SK-N-SH (cell line): Measurements from ENCODE around the gene LYL1. TPM values are rescaled to one million over a fixed set of nuclear protein-coding genes. Genes with fewer than 3 reads are reported as not detected.
A peak's percentile ranks its signal among the peaks of the same experiment; 100 is the strongest.

ENCODE experiments used
- CTCF ChIA-PET: fragments of 300-600, 350-600 bp; formaldehyde crosslinking; extraction: SDS; loops from one replicate; lab custom pipeline; 2021; lab: Yijun Ruan, JAX
- POLR2A ChIA-PET: fragments of 350-600 bp; sonication (Branson Sonifier 250); formaldehyde crosslinking; extraction: SDS; loops from one replicate; lab custom pipeline; 2020; ENCODE audit warnings: antibody characterized with exemption, inconsistent platforms; lab: Yijun Ruan, JAX
- DNase-seq: peaks from one replicate; pipeline ENCODE4 v3.0.0; 2012
- H2AFZ ChIP-seq: fragments of 200-600 bp; sonication (generic); 2 replicates; pipeline ENCODE4 v1.8.1; 2016; ENCODE audit warnings: antibody characterized with exemption, mild to moderate bottlenecking, low read depth
- H3F3A ChIP-seq: fragments of 200-600 bp; sonication (generic); replicated peaks from 2 replicates; pipeline ENCODE3; 2016; ENCODE audit warnings: antibody characterized with exemption, mild to moderate bottlenecking; ENCODE audit not compliant: insufficient read depth
- H3K27ac ChIP-seq, 2 experiments: fragments of 200-500 bp in 1 of 2; fragments of 200-600 bp in 1 of 2; sonication (Bioruptor generic) in 1 of 2; sonication (generic), shearing (Covaris generic) in 1 of 2; 2 replicates each; pipeline versions ENCODE4 v1.5.1 to v1.6.1; 2014 to 2016; ENCODE audit warnings: low read depth in 2 of 2, inconsistent platforms in 1 of 2, low read length in 1 of 2, mild to moderate bottlenecking in 1 of 2, mixed read lengths in 1 of 2
- H3K27me3 ChIP-seq: fragments of 200-600 bp; sonication (generic), shearing (Covaris generic); 2 replicates; pipeline ENCODE4 v1.6.1; 2016; ENCODE audit warnings: mixed run types; ENCODE audit not compliant: insufficient read depth
- H3K36me3 ChIP-seq, 2 experiments: fragments of 200-500 bp in 1 of 2; fragments of 200-600 bp in 1 of 2; sonication (Bioruptor generic) in 1 of 2; sonication (generic) in 1 of 2; replicated peaks in 1 of 2; 2 replicates each; pipeline versions ENCODE3 to v1.5.1; 2014 to 2016; ENCODE audit warnings: low read length in 1 of 2, mild to moderate bottlenecking in 1 of 2; ENCODE audit not compliant: insufficient read depth in 2 of 2, control insufficient read depth in 1 of 2
- H3K4me1 ChIP-seq, 2 experiments: fragments of 200-500 bp in 1 of 2; fragments of 200-600 bp in 1 of 2; sonication (Bioruptor generic) in 1 of 2; sonication (generic), shearing (Covaris generic) in 1 of 2; 2 replicates each; pipeline versions ENCODE4 v1.5.1 to v1.6.1; 2014 to 2016; ENCODE audit warnings: low read depth in 1 of 2, low read length in 1 of 2, mixed run types in 1 of 2; ENCODE audit not compliant: insufficient read depth in 2 of 2, control insufficient read depth in 1 of 2
- H3K4me2 ChIP-seq: fragments of 200-600 bp; sonication (generic), shearing (Covaris generic); 2 replicates; pipeline ENCODE4 v1.6.1; 2017; ENCODE audit warnings: mixed run types
- H3K4me3 ChIP-seq, 2 experiments: fragments of 200-500 bp in 1 of 2; fragments of 200-600 bp in 1 of 2; sonication (Bioruptor generic) in 1 of 2; sonication (generic), shearing (Covaris generic) in 1 of 2; 2 replicates each; pipeline versions ENCODE4 v1.5.1 to v1.8.1; 2014 to 2016; ENCODE audit warnings: low read depth in 2 of 2, inconsistent platforms in 1 of 2, low read length in 1 of 2, mild to moderate bottlenecking in 1 of 2, mixed read lengths in 1 of 2, moderate library complexity in 1 of 2
- H3K79me2 ChIP-seq: fragments of 200-600 bp; sonication (generic); 2 replicates; pipeline ENCODE4 v1.8.1; 2017; ENCODE audit warnings: mild to moderate bottlenecking; ENCODE audit not compliant: insufficient read depth
- H3K9ac ChIP-seq: fragments of 200-600 bp; sonication (generic); 2 replicates; pipeline ENCODE4 v1.6.1; 2017; ENCODE audit warnings: mixed run types
- H3K9me2 ChIP-seq: fragments of 200-600 bp; sonication (generic); 2 replicates; pipeline ENCODE4 v1.6.1; 2017; ENCODE audit warnings: mixed run types
- H3K9me3 ChIP-seq: fragments of 200-600 bp; sonication (generic); 2 replicates; pipeline ENCODE4 v1.6.1; 2017; ENCODE audit warnings: mixed run types, mild to moderate bottlenecking, moderate library complexity
- H4K20me1 ChIP-seq: fragments of 200-600 bp; sonication (generic); 2 replicates; pipeline ENCODE4 v1.6.1; 2017; ENCODE audit warnings: mild to moderate bottlenecking, mixed run types; ENCODE audit not compliant: insufficient read depth
- CHD2 ChIP-seq: fragments of 150-350 bp; IDR thresholded peaks from 2 replicates; pipeline ENCODE4 v1.6.1; 2018; ENCODE audit warnings: low read length; ENCODE audit not compliant: partially characterized antibody
- CTCF ChIP-seq: fragments of 200-600 bp; sonication (generic); IDR thresholded peaks from 2 replicates; pipeline ENCODE4 v1.6.1; 2017; ENCODE audit warnings: antibody characterized with exemption, mild to moderate bottlenecking, moderate library complexity
- EP300 ChIP-seq, 2 experiments: IDR thresholded peaks; 2 replicates each; pipeline versions ENCODE4 v1.4.0 to v1.6.1; 2012; ENCODE audit warnings: borderline replicate concordance in 1 of 2, low read depth in 1 of 2, low read length in 1 of 2
- EZH2phosphoT487 ChIP-seq: fragments of 200-600 bp; sonication (generic); IDR thresholded peaks from 2 replicates; pipeline ENCODE4 v1.6.1; 2017; ENCODE audit warnings: low read depth, mixed run types, mild to moderate bottlenecking, antibody characterized with exemption, moderate library complexity, borderline replicate concordance
- FOXJ3 ChIP-seq: sonication (generic); formaldehyde crosslinking; IDR thresholded peaks from 2 replicates; pipeline ENCODE4 v1.5.1; 2020; ENCODE audit warnings: mild to moderate bottlenecking, missing genetic modification reagents
- GABPA ChIP-seq: IDR thresholded peaks from 2 replicates; pipeline ENCODE4 v1.4.0; 2012; ENCODE audit warnings: low read depth, mild to moderate bottlenecking
- NFIC ChIP-seq: IDR thresholded peaks from 2 replicates; pipeline ENCODE4 v1.4.0; 2012; ENCODE audit warnings: borderline replicate concordance
- POLR2AphosphoS5 ChIP-seq: IDR thresholded peaks from 2 replicates; pipeline ENCODE4 v1.6.1; 2012; ENCODE audit warnings: low read depth, low read length
- RAD21 ChIP-seq: IDR thresholded peaks from 2 replicates; pipeline ENCODE4 v1.6.1; 2012; ENCODE audit warnings: mild to moderate bottlenecking, low read length
- SMC3 ChIP-seq: IDR thresholded peaks from 2 replicates; pipeline ENCODE4 v1.6.1; 2012; ENCODE audit warnings: low read depth, low read length, improper control_type of control experiment
- TAF1 ChIP-seq: IDR thresholded peaks from 2 replicates; pipeline ENCODE4 v1.6.1; 2012; ENCODE audit warnings: low read depth, mild to moderate bottlenecking, low read length, moderate library complexity, borderline replicate concordance
- USF2 ChIP-seq: fragments of 150-350 bp; IDR thresholded peaks from 2 replicates; pipeline ENCODE4 v1.6.1; 2017; ENCODE audit warnings: antibody characterized with exemption, low read length, low read depth, borderline replicate concordance
- WGBS: methylation state at CpG from one replicate; pipeline ENCODE4 v1.1.6; 2017; ENCODE audit warnings: low lambda C conversion rate; 5-methylcytosine and 5-hydroxymethylcytosine counted together
- polyA plus RNA-seq, 3 experiments: library from polyadenylated mRNA; depleted of rRNA; stranded (reverse); fragments of >200 nt; gene quantifications; 2 replicates each; pipeline ENCODE4 v1.2.3, GENCODE V29; 2012

Gene LYL1
- polyA plus RNA-seq, 1 of the 3 experiments (the other 2 are of a cell fraction), result 2.2 TPM

GRCh38 chr19:13104848-13105711 is 2.4 kb upstream of the LYL1 start:
- peaks cover 0 to 24% of the 10 kb centered on the region in 2 experiments; a peak in 3 of 4 replicates for H3K4me1 ChIP-seq
- H3K36me3 ChIP-seq, result peaks cover 4 to 11% of the 10 kb centered on the region in 2 experiments
- H3K4me2 ChIP-seq, result no peak overlapping the region
- TF ChIP-seq EP300 (IDR thresholded peaks at IDR 0.05; ENCODE audit: borderline replicate concordance in 1 of 2, low read depth in 1 of 2, low read length in 1 of 2), result no peak
- no peak for TF ChIP-seq TAF1
- 0 out of 2 replicates have a peak, but pooled peaks have one; percentile 16 for TF ChIP-seq POLR2AphosphoS5
- TF ChIP-seq USF2, result no peak
- TF ChIP-seq EZH2phosphoT487, result no peak
- TF ChIP-seq, all 33 proteins: peak for 1
- CTCF ChIA-PET, result interaction anchor here (0.9 to 9.5 kb wide), 16 partner anchors 11 to 141 kb away, joined by 3 to 76 read pairs (median 4); partner anchors contain the start of genes IER2, NACC1 and STX10
- H3K79me2 ChIP-seq, result peaks cover 12% of the 10 kb centered on the region; the same call in 1 of the 2 replicates
- no peaks in the 10 kb centered on the region for H3K9me2 ChIP-seq
- H3K9me3 ChIP-seq, result no peaks in the 10 kb centered on the region
- no peak overlapping the region for H2AFZ ChIP-seq
- peaks cover 5% of the 10 kb centered on the region for H3F3A ChIP-seq
- DNase-seq, result no peak
- no peak overlapping the region for H3K27ac ChIP-seq
- no peaks in the 10 kb centered on the region for H4K20me1 ChIP-seq
- no peak overlapping the region for H3K9ac ChIP-seq
- H3K4me3 ChIP-seq, result no peak overlapping the region
- WGBS, result 98% methylated on average over 22 of the region's 29 CpGs
- no peaks in the 10 kb centered on the region for H3K27me3 ChIP-seq
- POLR2A ChIA-PET, result interaction anchor here (0.5 to 1.6 kb wide), 3 partner anchors 13 to 140 kb away, joined by 3 read pairs; partner anchors contain the start of gene NACC1

- peaks cover 5% of the 10 kb centered on the region for H3F3A ChIP-seq
- H3K27me3 ChIP-seq, result no peaks in the 10 kb centered on the region
- peak; percentile 54 for TF ChIP-seq CTCF
- TF ChIP-seq SMC3, result peak; percentile 32; the same call in 1 of the 2 replicates
- TF ChIP-seq GABPA, result no peak
- peak; percentile 32; the same call in 1 of the 2 replicates for TF ChIP-seq RAD21
- TF ChIP-seq CHD2, result no peak
- no peak for TF ChIP-seq FOXJ3 (CRISPR knock-in tag)
- TF ChIP-seq NFIC, result no peak
- CTCF ChIA-PET, result interaction anchor here (0.6 to 9.5 kb wide), 17 partner anchors 11 to 140 kb away, joined by 3 to 76 read pairs (median 4); partner anchors contain the start of genes IER2, NACC1 and STX10
- peak; percentile 81 for DNase-seq
- no peak overlapping the region for H2AFZ ChIP-seq
- no peaks in the 10 kb centered on the region for H3K9me2 ChIP-seq
- no peak overlapping the region for H3K4me2 ChIP-seq
- WGBS, result 78% methylated on average over 26 of the region's 33 CpGs
- peaks cover 3 to 13% of the 10 kb centered on the region in 2 experiments for H3K36me3 ChIP-seq
- H3K4me3 ChIP-seq, result no peak overlapping the region
- H3K4me1 ChIP-seq, result peaks cover 0 to 24% of the 10 kb centered on the region in 2 experiments; a peak in 3 of 4 replicates
- POLR2A ChIA-PET, result interaction anchor here (0.5 to 0.8 kb wide), 2 partner anchors 123 to 139 kb away, joined by 3 read pairs; no protein-coding TSS in a partner anchor
- H3K9me3 ChIP-seq, result no peaks in the 10 kb centered on the region
- no peak overlapping the region for H3K9ac ChIP-seq
- no peaks in the 10 kb centered on the region for H4K20me1 ChIP-seq
- peaks cover 12% of the 10 kb centered on the region; the same call in 1 of the 2 replicates for H3K79me2 ChIP-seq
- no peak overlapping the region for H3K27ac ChIP-seq
These were observed 1.7 kb upstream of the LYL1 start for GRCh38 chr19:13104360-13104847.
